Left kidney (tissue), 2 donors: Measurements from ENCODE around the gene FARSA. TPM values are rescaled to one million over a fixed set of nuclear protein-coding genes. Genes with fewer than 3 reads are reported as not detected.
"Not testable (repeated sequence)": the region's sequence is repeated elsewhere in the genome, so short reads cannot be mapped to it uniquely, and the experiment has no call there.

Experiments
- DNase-seq: peaks from one replicate; pipeline ENCODE4 v3.0.0-alpha.2; 2013
- polyA plus RNA-seq: library from polyadenylated mRNA; unstranded; fragments of 120-200 nt; gene quantifications from one replicate; pipeline ENCODE4 v1.2.1, GENCODE V29; 2013; ENCODE audit not compliant: insufficient read length

FARSA gene
- polyA plus RNA-seq, 1 donor = 41.5 TPM

DNA sequence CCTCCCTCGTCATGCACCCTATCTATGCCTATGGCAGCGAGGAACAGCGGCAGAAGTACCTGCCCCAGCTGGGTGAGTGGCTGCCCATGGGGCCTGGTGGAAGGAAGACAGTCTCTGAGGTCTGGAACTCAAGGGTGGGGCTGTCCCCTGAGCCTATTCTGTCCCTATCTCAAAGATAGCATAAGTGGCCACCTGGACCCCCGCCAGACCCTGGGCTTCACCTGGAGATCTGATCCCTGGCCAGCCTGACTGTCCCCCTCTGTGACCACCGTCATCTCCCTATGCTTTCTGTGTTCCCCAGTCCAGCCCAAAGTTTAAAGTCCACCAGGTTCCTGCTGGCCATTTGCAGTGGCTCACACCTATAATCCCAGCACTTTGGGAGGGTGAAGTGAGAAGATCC, 39.9 kb downstream of the FARSA start:
- no peak for DNase-seq

DNA sequence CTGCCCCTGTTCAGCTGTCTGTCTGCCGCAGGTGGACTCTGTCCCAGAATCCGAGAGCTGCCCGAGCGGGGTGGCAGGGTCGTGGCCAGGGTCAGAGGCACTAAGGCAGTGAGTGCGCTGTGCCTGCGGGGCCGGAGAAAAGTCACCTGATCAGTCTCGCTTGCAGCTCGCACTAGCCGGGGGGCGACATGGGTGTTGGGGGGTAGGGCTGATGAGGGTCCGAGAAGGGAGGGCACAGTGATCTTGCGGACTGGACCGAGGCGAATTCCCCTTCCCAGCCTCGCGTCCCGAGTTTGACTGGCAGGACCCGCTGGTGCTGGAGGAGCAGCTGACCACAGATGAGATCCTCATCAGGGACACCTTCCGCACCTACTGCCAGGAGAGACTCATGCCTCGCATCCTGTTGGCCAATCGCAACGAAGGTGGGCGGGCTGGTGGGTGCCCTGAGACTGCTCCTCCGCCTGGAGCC, 41.9 kb downstream of the FARSA start:
- DNase-seq = no peak

DNA sequence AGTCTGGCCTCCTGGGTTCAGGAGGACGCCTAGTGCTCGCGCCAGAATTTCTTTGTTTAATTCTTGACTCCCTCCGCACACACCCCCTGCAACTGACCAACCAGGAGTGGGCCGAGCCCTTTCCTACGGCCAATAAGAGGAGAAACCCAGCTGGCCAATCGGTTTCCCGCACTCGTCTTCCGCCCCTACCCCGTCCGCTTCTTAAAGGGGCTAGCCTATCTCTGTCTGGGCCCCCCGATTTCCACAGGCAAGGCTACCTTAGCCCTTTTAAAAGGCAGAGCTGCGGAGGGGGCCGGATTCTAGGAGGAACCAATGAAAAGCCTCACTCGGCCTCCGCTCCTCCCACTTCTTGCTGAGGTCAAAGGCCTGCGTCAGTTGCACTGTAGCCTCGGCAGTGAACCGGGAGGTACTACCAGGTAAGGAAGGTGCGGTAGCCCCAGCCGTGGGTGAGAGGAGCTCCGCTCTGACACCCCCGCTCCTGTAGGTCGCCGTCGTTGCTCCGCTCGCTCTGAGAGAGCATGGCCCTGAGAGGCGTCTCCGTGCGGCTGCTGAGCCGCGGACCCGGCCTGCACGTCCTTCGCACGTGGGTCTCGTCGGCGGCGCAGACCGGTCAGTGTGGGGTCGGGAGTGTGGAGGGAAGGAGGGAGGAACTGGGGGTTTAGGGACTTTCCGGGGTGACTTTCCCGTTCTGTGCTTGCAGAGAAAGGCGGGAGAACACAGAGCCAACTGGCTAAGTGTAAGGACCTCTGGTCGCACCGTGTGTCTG, 42.5 kb downstream of the FARSA start, which contains the start of gene GCDH:
TSS of gene GCDH (plus strand) at position 374 of the 766 bp plus-strand sequence. CDS start at position 519, 145 bp downstream.
- peak; percentile 98 for DNase-seq

DNA sequence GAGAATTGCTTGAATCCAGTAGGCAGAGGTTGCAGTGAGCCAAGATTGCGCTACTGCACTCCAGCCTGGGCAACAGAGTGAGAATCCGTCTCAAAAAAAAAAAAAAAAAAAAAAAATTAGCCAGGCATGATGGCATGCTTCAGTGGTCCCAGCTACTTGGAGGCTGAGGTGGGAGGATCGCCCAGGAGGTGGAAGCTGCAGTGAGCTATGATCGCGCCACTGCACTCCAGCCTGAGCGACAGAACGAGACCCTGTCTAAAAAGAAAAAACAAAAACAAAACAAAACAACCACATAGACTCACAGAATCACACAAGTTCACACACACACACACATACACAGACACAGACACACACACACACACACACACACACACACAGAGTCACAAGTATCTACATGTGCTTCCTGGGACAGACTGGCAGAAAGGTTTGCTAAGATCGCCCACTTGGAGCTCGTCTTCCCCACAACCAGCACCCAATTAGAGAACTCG, 43.2 kb downstream of the FARSA start:
- not testable (repeated sequence) for DNase-seq

DNA sequence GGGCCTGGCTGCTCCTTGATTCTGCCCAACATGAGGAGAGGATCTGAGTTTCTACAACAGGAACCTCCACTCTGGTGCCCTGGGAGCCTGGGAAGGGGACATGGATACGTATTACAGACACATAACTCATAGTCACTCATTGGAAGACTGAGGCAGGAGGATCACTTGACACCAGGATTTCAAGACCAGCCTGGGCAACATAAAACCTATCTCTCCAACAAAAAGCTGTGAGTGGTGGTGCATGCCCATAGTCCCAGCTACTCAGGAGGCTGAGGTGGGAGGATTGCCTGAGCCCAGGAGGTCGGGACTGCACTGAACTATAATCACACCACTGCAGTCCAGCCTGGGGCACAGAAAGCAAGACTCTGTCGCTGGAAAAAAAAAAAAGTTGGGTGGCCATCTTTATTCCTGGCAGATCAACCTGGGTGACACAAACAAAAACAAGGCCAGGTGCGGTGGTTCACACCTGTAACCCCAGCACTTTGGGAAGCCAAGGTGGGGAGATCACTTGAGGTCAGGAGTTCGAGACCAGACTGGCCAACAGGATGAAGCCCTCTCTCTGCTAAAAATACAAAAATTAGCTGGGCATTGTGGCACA, 45.4 kb downstream of the FARSA start:
- DNase-seq = no peak

DNA sequence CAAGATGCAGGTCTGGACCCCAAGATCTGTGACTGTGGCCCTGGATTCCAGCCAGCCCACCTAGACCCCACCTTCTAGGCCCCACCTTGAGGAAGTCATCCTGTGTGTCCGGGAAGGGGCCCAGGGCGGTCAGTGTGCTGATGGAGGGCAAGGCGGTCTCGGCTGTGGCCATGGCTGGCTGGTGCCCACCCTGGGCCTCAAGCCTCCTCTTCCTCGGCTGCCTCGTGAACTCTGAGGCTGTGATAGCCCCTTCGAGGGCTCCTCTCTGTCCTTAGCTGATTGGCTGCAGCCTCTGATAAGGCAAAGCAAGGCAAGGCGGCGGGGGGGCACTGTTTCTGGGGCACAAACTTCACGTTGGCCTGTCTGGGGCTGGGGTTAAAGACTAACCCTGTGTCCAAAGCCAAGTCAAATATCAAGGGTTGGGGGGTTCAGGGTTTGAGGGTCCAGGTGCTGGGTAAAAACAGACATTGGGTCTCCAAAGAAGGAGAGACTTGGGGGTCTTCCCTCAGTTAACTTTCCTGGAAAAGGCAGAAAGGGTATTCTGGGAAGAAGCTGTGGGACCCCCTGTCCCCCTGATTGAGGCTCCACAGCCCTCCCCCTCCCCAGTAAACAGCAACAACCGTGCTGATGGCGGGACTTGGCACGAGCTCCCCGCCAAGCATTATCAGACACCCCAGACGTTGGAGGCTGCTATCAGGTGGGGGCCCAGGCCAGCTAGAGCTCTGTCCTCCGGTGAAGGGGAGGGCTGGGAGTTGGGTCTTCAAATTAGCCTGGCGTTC, 46.4 kb downstream of the FARSA start, which contains the start of gene KLF1:
TSS of gene KLF1 (minus strand) at position 233 of the 779 bp plus-strand sequence. CDS start at position 172, 61 bp downstream.
- DNase-seq = no peak

DNA sequence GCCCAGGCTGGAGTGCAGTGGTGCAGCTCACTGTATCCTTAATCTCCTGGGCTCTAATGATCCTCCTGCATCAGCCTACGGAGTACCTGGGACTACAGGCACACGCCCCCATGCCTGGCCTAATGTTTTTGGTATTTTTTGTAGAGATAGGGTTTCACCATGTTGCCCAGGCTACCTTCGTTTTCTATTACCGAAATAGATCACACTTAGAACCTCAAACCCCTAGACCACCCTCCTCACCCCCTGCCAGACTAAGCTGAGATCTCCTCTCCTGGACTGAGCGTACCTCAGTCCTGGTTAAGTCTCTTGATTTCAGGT, 46.9 kb downstream of the FARSA start:
- DNase-seq = no peak

DNA sequence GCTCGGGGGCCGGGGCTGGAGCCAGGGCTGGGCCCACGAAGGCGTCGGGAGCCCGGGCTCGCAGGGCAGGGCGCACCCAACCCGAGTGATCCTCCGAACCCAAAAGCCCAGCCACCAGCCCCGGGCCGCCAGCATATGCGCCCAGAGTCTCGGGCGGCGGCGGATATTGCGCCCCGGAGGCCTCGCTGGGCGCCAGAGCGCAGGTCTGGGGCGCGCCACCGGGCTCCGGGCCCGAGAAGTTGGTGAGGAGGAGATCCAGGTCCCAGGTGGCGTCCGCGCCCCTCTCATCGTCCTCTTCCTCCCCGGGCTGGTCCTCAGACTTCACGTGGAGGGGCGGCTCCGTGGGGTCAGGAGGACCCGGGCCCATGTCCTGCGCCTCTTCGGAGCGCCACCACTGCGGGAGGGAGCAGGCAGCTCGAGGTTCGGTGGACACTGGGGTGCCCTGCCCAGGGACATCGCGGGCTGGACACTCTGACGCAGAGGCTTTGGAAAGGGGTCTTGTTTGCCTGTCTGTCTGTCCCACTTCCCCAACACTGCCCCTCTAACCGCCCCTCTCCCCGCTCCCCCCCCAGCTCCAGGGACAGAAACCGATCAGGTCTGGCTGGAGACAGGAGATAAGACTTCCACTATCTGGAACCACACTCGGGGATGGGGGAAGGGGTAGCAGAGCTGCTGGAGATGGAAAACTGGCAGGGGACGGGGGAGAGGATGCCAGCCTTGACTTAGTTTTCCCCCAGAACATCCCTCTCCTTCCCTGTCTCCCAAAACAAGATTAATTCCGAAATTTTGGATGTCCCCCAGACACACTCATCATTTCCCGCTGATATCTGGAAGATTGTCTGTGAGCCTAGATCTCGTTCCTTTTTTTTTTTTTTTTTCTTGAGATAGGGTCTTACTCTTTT, 47.5 kb downstream of the FARSA start:
- DNase-seq = no peak

DNA sequence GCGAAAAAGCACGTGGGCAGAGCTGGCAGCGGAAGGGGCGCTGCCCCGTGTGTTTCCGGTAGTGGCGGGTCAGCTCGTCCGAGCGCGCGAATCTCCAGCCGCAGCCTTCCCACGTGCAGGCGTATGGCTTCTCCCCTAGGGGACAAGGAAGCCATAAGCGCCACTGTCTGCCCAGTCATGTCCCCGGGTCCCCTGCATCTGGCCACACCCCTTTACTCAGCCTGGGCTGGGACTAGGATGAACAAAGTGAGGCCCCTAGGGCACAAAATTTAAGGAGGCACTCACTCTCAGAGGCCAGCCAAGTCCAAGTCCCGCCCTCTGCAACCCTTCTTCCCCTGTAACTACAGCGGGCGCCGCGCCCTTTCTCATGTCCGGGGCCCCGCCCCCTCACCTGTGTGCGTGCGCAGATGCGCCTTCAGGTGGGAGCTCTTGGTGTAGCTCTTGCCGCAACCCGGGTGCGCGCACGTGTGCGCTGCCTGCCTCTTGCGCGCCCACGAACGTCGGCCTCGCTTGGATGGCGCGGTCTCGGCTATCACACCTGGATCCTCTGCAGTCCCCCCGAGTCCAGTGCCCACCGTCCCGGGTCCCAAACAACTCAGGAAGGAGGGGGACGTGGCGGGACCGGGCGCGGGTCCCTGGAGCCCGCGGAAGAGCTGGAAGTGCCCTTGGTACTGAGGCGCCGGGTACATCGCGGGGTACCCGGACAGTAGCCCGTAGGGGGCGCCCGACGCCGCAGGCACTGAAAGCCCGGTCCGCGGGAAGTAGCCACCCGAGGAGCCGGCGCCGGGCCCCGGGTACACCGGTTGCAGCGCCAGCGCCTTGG, 48.4 kb downstream of the FARSA start:
- DNase-seq = peak; percentile 37

DNA sequence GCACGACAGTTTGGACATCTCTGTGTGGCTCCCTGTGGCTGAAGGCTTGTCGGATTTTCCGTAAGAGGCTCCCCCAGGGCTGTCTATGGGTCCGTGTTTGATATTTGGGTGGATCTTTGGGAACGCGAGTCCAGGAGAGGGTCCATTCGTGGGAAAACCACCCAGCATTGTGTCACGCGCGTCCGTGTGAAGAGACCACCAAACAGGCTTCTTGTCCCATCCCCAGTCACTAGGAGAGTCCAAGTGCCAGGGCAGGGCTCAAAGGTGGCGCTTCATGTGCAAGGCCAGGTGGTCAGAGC, 48.9 kb downstream of the FARSA start:
- no peak for DNase-seq

DNA sequence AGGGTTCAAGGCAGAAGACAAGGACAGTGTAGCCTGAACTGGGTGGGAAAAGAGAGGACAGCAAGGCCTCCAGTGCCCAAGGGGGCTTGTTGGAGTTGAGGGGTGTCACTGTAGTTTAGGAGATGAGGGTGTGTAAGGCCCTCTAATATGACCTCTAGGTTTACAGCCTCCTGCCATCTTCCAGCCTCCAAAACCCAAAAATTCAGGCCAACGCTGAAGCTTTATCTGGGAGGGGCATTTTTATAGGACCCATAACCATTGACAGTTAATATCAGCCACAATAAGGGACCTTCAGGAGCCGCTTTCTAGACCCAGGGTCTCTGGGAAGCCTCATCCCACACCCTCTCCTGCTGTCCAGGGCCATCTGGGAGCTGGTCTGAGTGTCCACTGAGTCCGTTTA, 49.3 kb downstream of the FARSA start:
- DNase-seq = no peak

DNA sequence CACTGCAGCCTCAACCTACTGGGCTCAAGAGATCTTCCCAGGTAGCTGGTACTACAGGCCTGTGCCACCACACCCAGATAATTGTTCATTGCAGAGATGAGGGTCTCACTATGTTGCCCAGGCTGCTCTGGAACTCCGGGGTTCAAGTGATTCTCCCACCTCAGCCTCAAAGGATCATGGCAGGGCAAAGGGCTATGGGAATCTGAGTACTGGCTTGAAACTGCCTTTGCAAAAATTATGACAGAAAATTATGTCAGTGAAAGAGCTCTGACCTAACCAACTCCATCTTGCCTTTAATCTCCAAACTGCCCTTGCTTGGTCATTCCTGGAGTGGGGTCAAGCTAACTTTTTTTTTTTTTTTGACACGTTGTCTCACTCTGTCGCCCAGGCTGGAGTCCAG, 50.9 kb downstream of the FARSA start:
- DNase-seq = no peak

DNA sequence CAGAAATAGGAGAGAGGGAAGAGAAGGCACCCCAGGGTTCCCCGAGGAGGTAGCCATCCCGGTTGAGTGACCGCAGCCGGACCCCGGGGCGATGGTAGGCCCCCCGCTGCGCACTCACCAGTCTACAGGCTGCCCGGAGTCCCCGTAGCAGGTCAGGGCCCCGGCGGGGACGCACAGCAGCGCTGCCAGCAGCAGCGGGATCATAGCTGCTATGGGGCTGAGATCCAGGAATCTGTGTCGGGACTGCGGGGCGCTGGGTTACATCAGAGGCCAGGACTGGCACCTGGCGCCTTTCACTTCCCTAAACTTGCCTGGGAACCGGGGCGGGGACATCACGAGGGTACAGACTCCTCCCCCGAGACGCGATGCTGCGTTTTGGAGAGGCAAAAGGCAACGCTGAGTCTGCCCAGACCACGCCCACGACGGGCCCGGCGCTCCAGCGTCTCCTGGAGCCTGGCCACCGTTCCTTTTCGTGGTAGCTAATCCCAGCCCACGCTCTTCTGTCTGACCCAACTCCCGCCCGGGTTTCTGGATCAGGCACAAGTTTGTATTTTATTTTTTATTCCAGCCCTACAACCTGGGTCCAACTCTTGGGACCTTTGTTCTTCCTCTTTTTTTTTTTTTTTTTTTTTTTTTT, 52.2 kb downstream of the FARSA start, which contains the start of gene DNASE2:
TSS of gene DNASE2 (minus strand) at position 278 of the 637 bp plus-strand sequence. CDS start at position 204, 74 bp downstream.
- peak; percentile 77 for DNase-seq

DNA sequence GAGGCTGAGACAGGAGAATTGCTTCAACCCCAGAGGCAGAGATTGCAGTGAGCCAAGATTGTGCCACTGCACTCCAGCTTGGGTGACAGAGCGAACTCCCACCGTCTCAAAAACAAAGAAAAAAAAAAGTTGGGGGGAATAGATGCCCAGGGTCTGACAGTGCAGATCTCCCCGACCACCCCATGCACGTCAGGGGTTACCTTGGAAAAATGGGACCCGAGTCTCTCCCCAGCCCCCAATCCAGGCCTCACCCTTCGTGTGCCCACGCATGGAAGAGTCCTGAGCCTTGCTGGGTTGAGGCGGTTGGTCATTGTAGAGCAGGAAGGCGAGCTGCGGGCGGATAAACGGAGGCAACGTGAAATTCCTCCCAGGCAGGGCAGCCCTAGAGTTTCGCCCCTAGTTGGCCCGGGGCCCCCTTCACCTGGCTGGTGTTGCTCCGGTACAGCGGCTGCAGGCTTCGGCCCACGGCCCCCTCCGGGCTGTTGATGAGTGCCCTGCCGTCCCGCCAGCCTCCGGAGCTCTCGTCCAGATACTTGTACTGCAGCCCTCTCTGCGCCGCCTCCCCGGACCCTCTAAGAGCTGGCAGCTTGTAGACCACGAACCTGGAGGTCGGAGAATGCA, 52.9 kb downstream of the FARSA start:
- no peak for DNase-seq

DNA sequence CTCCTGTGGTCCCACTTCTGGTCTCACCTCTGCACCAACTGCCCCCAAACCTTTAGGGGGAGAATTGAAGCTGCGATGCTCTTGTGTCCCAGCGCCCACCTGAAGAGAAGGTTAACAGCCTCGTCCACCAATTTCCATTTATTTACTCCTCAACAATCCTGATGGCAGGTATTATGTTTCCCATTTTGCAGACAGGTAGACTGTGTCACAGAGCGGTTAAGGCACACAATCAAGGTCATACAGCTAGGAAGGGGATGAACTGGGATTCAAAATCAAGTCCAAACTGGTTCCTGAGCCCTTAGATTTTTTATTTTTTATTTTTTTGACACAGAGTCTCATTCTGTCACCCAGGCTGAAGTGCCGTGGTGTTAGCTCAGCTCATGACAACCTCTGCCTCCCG, 58.4 kb downstream of the FARSA start:
- DNase-seq = no peak

DNA sequence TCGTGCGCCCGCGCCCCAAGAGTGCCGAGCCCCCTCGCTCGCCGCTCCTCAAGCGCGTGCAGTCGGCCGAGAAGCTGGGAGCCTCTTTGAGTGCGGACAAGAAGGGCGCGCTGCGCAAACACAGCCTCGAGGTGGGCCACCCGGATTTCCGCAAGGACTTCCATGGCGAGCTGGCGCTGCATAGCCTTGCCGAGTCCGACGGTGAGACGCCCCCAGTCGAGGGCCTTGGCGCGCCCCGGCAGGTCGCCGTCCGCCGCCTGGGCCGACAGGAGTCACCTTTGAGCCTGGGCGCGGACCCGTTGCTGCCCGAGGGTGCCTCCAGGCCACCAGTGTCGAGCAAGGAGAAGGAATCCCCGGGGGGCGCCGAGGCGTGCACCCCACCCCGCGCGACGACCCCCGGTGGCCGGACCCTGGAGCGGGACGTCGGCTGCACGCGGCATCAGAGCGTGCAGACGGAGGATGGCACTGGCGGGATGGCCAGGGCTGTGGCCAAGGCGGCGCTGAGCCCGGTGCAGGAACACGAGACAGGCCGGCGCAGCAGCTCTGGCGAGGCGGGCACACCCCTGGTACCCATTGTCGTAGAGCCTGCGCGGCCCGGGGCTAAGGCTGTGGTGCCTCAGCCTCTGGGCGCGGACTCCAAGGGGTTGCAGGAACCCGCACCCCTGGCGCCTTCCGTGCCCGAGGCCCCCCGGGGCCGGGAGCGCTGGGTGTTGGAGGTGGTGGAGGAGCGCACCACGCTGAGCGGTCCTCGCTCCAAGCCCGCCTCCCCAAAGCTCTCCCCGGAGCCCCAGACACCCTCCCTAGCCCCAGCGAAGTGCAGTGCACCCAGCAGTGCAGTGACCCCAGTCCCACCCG, 59.4 kb downstream of the FARSA start:
- DNase-seq = no peak

DNA sequence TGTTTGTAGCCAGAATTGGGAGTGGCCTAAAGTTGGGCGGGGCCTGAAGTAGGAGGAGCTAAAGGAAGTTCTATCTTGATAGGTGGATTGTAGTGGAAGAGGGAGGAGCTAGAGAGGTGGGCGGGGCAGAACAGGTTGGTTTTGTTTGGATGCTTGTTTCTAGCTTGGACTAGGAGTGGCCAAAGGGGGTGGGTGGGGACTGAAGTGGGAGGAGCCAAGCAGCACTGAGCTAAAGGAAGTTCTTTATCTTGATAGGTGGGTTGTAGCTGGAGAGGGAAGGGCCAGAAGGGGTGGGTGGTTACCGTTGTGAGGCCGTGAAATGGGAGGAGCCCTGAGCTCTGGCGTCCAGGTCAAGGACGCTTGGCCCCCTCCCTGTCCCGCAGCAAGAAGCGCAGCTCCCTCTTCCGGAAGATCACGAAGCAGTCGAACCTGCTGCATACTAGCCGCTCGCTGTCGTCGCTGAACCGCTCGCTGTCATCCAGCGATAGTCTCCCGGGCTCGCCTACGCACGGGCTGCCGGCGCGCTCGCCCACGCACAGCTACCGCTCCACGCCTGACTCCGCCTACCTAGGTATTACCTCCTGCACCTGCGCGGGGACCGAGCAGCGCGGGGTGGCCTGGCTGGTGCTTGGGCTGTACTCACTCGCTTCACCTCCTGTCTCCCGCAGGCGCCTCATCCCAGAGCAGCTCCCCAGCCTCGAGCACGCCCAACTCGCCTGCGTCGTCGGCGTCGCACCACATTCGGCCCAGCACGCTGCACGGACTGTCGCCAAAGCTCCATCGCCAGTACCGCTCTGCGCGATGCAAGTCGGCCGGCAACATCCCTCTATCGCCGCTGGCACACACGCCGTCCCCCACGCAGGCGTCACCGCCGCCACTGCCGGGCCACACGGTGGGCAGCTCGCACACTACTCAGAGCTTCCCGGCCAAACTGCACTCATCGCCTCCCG, 60.3 kb downstream of the FARSA start:
- no peak for DNase-seq
